Fibroblast of lung (primary cell): ENCODE measurements around the gene AKAP13. TPM values are rescaled to one million over a fixed set of nuclear protein-coding genes. Genes with fewer than 3 reads are reported as not detected.

Experiments used
- DNase-seq, 2 donors: peaks; one replicate each; pipeline versions ENCODE4 v3.0.0 to v3.0.0-alpha.2; 2010; ENCODE audit warnings: low read depth in 2 of 2
- H2AFZ ChIP-seq: 2 replicates; pipeline ENCODE4 v1.5.1; 2012; ENCODE audit warnings: low read length, control low read depth, inconsistent platforms
- H3K27ac ChIP-seq: 2 replicates; pipeline ENCODE4 v1.5.1; 2011; ENCODE audit warnings: low read length, control low read depth; ENCODE audit not compliant: insufficient read depth
- H3K27me3 ChIP-seq: 2 replicates; pipeline ENCODE4 v1.5.1; 2011; ENCODE audit warnings: mild to moderate bottlenecking, low read length; ENCODE audit not compliant: control insufficient read depth, insufficient read depth
- H3K36me3 ChIP-seq: 2 replicates; pipeline ENCODE4 v1.5.1; 2011; ENCODE audit warnings: low read length; ENCODE audit not compliant: control insufficient read depth, insufficient read depth
- H3K4me1 ChIP-seq: 2 replicates; pipeline ENCODE4 v1.5.1; 2011; ENCODE audit warnings: low read length; ENCODE audit not compliant: control insufficient read depth, insufficient read depth; ENCODE audit errors: extremely low read depth
- H3K4me2 ChIP-seq: 2 replicates; pipeline ENCODE4 v1.5.1; 2011; ENCODE audit warnings: low read length, control low read depth; ENCODE audit not compliant: insufficient read depth; ENCODE audit errors: extremely low read depth
- H3K4me3 ChIP-seq, 4 experiments: fragments of 200-600 bp in 1 of 4; sonication (generic) in 1 of 4; replicated peaks in 1 of 4; 2 replicates each; pipeline ENCODE4 v1.5.1; 2011 to 2016; ENCODE audit warnings: low read length in 4 of 4, low read depth in 3 of 4, mild to moderate bottlenecking in 3 of 4, control low read depth in 2 of 4, inconsistent platforms in 1 of 4, mixed read lengths in 1 of 4; ENCODE audit not compliant: insufficient read depth in 1 of 4; ENCODE audit errors: control extremely low read depth in 1 of 4
- H3K79me2 ChIP-seq: 2 replicates; pipeline ENCODE4 v1.5.1; 2012; ENCODE audit warnings: mild to moderate bottlenecking, low read length, inconsistent platforms; ENCODE audit not compliant: control insufficient read depth, insufficient read depth
- H3K9ac ChIP-seq: 2 replicates; pipeline ENCODE4 v1.5.1; 2011; ENCODE audit warnings: mild to moderate bottlenecking, low read length, control low read depth; ENCODE audit not compliant: insufficient read depth
- H3K9me3 ChIP-seq: 2 replicates; pipeline ENCODE4 v1.5.1; 2012; ENCODE audit warnings: low read depth, low read length; ENCODE audit not compliant: control insufficient read depth, insufficient read depth
- H4K20me1 ChIP-seq: 2 replicates; pipeline ENCODE4 v1.5.1; 2011; ENCODE audit warnings: low read length; ENCODE audit not compliant: control insufficient read depth, insufficient read depth; ENCODE audit errors: extremely low read depth
- CTCF ChIP-seq, 2 donors: IDR thresholded peaks in 1 of 2; conservative IDR thresholded peaks in 1 of 2; 1 replicate in 1 of 2; 2 replicates in 1 of 2; pipeline ENCODE4 v1.5.1; 2011 to 2012; ENCODE audit warnings: low read length in 2 of 2, control low read depth in 1 of 2, inconsistent platforms in 1 of 2, low read depth in 1 of 2, mild to moderate bottlenecking in 1 of 2
- EZH2 ChIP-seq: IDR thresholded peaks from 2 replicates; pipeline ENCODE4 v1.5.1; 2012; ENCODE audit warnings: low read length, control low read depth, mild to moderate bottlenecking; ENCODE audit errors: missing control alignments
- polyA plus RNA-seq, 2 donors: library from polyadenylated mRNA; depleted of rRNA in 1 of 2; stranded (reverse) in 1 of 2; unstranded in 1 of 2; fragments of >200 nt; gene quantifications; 2 replicates each; pipeline ENCODE4 v1.2.1, GENCODE V29; 2011 to 2012; ENCODE audit warnings: missing spikeins in 1 of 2
- total RNA-seq: library from RNA; depleted of rRNA; stranded (reverse); fragments of >200 nt; gene quantifications from 2 replicates; pipeline ENCODE4 v1.2.1, GENCODE V29; 2014

AKAP13 gene
- total and polyA plus RNA-seq, 2 donors (not counting 1 experiment from before 2014, with no cell fraction given) = 8.3 to 68.4 TPM

- H4K20me1 ChIP-seq = no peaks in the 10 kb centered on the region
Measured at GRCh38 chr15:85453144-85453872, 72.9 kb downstream of the AKAP13 start.

GRCh38 chr15:85454403-85454802, 74.0 kb downstream of the AKAP13 start:
- H3K9ac ChIP-seq = no peak overlapping the region
- H3K9me3 ChIP-seq = no peaks in the 10 kb centered on the region
- H2AFZ ChIP-seq = no peak overlapping the region
- no peaks in the 10 kb centered on the region for H4K20me1 ChIP-seq
- no peak overlapping the region for H3K4me2 ChIP-seq
- no peak overlapping the region for H3K27ac ChIP-seq
- no peak overlapping the region for H3K4me3 ChIP-seq
- DNase-seq = no peak
- no peak for TF ChIP-seq EZH2
- TF ChIP-seq CTCF (conservative IDR thresholded peaks at IDR 0.05 in 1 of 2, IDR thresholded peaks at IDR 0.05 in 1 of 2; ENCODE audit: low read depth in 1 of 2, low read length in 2 of 2) = no peak
- no peaks in the 10 kb centered on the region for H3K27me3 ChIP-seq
- no peaks in the 10 kb centered on the region for H3K36me3 ChIP-seq
- peaks cover 51% of the 10 kb centered on the region for H3K79me2 ChIP-seq
- no peaks in the 10 kb centered on the region for H3K4me1 ChIP-seq

More at GRCh38 chr15:85453144-85453872, 72.9 kb downstream of the AKAP13 start:
- Histone ChIP-seq H2AFZ (no peak overlapping the region), H3K4me1 (no peaks in the 10 kb centered on the region), H3K4me3 (no peak overlapping the region), H3K9ac (no peak overlapping the region), H3K79me2 (peaks cover 50% of the 10 kb centered on the region), H3K27ac (no peak overlapping the region), H3K27me3 (no peaks in the 10 kb centered on the region), H3K36me3 (no peaks in the 10 kb centered on the region), H3K9me3 (no peaks in the 10 kb centered on the region), H3K4me2 (no peak overlapping the region)
- TF ChIP-seq CTCF (conservative IDR thresholded peaks at IDR 0.05 in 1 of 2, IDR thresholded peaks at IDR 0.05 in 1 of 2; ENCODE audit: low read depth in 1 of 2, low read length in 2 of 2) (no peak), EZH2 (no peak)
- DNase-seq = no peak

GRCh38 chr15:85455891-85456290, 75.5 kb downstream of the AKAP13 start:
- Histone ChIP-seq H3K36me3 (no peaks in the 10 kb centered on the region), H3K9ac (no peak overlapping the region), H3K9me3 (no peaks in the 10 kb centered on the region), H3K79me2 (peaks cover 38% of the 10 kb centered on the region), H3K27ac (no peak overlapping the region), H3K27me3 (no peaks in the 10 kb centered on the region), H3K4me2 (no peak overlapping the region), H3K4me3 (no peak overlapping the region), H4K20me1 (no peaks in the 10 kb centered on the region), H2AFZ (no peak overlapping the region), H3K4me1 (no peaks in the 10 kb centered on the region)
- DNase-seq = no peak
- no peak for TF ChIP-seq EZH2
- no peak for TF ChIP-seq CTCF (conservative IDR thresholded peaks at IDR 0.05 in 1 of 2, IDR thresholded peaks at IDR 0.05 in 1 of 2; ENCODE audit: low read depth in 1 of 2, low read length in 2 of 2)
